ENCODE results near the gene COLEC12. TPM values are rescaled to one million over a fixed set of nuclear protein-coding genes. Genes with fewer than 3 reads are reported as not detected.

The COLEC12 gene
- total RNA-seq, 4 donors from 2014 or later, result 20.2 to 81.3 (median 29.1) TPM

DNA sequence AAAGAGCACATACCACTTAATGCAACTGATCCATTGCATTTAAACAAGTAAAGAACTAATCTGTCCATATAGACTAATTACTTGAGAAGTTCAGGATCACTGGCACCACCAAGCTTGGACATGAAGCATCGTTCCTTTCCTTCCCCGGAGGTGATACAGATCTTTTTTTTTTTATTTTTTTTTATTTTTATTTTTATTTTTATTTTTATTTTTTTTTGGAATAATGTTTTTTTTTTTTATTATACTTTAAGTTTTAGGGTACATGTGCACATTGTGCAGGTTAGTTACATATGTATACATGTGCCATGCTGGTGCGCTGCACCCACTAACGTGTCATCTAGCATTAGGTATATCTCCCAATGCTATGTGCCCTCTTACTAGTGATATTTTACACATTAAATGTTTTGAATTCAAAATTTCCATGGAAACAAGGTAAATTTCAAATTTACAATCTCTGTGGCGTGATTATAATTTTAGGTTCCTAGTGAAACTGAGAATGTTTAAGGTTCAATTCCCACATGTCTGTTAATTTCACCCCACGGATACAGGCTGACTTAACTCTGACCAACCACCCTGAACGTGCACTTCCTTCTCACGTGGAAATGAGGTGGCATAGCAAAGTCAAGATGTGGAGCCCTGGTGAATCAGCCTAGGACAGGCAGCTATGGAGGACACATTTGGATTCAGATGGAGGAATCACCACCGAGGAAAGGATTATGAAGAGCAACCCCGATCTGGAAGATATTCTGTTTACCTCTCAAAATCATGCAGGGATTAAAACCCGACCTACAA is 131.1 kb downstream of the COLEC12 start:
- intact Hi-C loops (cut with DNase I; ENCODE audit: low total_unique reads), result no loop called here
- TF ChIP-seq, protein P1, sequence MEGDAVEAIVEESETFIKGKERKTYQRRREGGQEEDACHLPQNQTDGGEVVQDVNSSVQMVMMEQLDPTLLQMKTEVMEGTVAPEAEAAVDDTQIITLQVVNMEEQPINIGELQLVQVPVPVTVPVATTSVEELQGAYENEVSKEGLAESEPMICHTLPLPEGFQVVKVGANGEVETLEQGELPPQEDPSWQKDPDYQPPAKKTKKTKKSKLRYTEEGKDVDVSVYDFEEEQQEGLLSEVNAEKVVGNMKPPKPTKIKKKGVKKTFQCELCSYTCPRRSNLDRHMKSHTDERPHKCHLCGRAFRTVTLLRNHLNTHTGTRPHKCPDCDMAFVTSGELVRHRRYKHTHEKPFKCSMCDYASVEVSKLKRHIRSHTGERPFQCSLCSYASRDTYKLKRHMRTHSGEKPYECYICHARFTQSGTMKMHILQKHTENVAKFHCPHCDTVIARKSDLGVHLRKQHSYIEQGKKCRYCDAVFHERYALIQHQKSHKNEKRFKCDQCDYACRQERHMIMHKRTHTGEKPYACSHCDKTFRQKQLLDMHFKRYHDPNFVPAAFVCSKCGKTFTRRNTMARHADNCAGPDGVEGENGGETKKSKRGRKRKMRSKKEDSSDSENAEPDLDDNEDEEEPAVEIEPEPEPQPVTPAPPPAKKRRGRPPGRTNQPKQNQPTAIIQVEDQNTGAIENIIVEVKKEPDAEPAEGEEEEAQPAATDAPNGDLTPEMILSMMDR (IDR thresholded peaks at IDR 0.05), result no peak
- TF ChIP-seq POLR2A (IDR thresholded peaks at IDR 0.05), result no peak
- Histone ChIP-seq H3K9me3 (no peaks in the 10 kb centered on the region), H3K36me3 (no peaks in the 10 kb centered on the region), H3K4me1 (peaks cover 0 to 1% of the 10 kb centered on the region in 2 donors), H3K27me3 (no peaks in the 10 kb centered on the region), H3K27ac (no peak overlapping the region), H3K4me3 (no peak overlapping the region)
- DNase-seq, result no peak

DNA sequence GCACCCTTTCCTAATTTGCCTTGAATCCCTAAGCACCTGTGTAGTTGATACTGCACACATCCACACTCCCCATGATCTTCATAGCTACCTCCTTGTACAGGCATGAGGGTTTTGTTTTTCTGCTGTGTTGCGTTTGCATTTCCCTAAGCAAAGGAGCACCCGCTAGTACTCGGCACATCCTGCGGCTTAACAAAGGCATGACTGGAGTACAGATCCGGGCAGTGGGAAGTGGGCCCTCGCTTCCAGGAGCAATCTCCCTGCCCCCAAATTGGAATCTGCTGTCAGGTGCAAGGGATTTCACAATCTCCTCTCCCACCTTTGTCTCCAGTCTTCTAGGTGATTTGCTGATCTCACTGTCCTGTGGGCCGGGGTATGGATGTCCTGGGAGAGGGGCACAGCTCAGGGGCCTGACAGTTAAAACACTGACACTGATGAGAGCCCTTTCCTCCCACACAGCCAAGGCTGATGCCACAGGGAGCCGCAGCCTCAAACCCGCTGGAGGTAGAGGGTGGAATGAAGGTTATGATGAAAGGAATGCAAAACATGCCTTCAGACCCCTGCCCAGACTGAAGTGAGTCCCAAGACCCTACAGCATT is 133.9 kb downstream of the COLEC12 start:
- Histone ChIP-seq H3K27me3 (no peaks in the 10 kb centered on the region), H3K4me3 (no peak overlapping the region), H3K9me3 (no peaks in the 10 kb centered on the region), H3K36me3 (no peaks in the 10 kb centered on the region), H3K4me1 (peaks cover 5 to 7% of the 10 kb centered on the region in 2 donors), H3K27ac (no peak overlapping the region)
- intact Hi-C loops (cut with DNase I; ENCODE audit: low total_unique reads), result no loop called here
- no peak for DNase-seq
- no peak for TF ChIP-seq POLR2A (IDR thresholded peaks at IDR 0.05)
- TF ChIP-seq, protein P1 (IDR thresholded peaks at IDR 0.05), result no peak

- Histone ChIP-seq H3K4me1 (peaks cover 5 to 7% of the 10 kb centered on the region in 2 donors), H3K36me3 (no peaks in the 10 kb centered on the region), H3K9me3 (no peaks in the 10 kb centered on the region), H3K27me3 (no peaks in the 10 kb centered on the region), H3K27ac (peak overlapping the region in 1 of 2 donors; percentile 58), H3K4me3 (no peak overlapping the region)
- DNase-seq, result no peak
- TF ChIP-seq, protein P1 (IDR thresholded peaks at IDR 0.05), result no peak
- TF ChIP-seq POLR2A (IDR thresholded peaks at IDR 0.05), result no peak
- intact Hi-C loops (cut with DNase I; ENCODE audit: low total_unique reads), result no loop called here
Observed at GRCh38 chr18:365651-366050, 134.8 kb downstream of the COLEC12 start.

- Histone ChIP-seq H3K4me1 (peaks cover 5 to 7% of the 10 kb centered on the region in 2 donors), H3K4me3 (no peak overlapping the region), H3K27me3 (no peaks in the 10 kb centered on the region), H3K27ac (peak overlapping the region; percentile 58 to 68), H3K36me3 (no peaks in the 10 kb centered on the region), H3K9me3 (no peaks in the 10 kb centered on the region)
- no peak for TF ChIP-seq POLR2A (IDR thresholded peaks at IDR 0.05)
- TF ChIP-seq, protein P1 (IDR thresholded peaks at IDR 0.05), result no peak
- DNase-seq, result no peak
- intact Hi-C loops (cut with DNase I; ENCODE audit: low total_unique reads), result no loop called here
Observed at GRCh38 chr18:364256-364826, 136.2 kb downstream of the COLEC12 start.
